Measurements from ENCODE around the gene PALD1.

The PALD1 gene

GRCh38 chr10:70535001-70535400 lies 56.4 kb downstream of the PALD1 start:
- H3K27ac ChIP-seq: no peak overlapping the region
- H3K4me3 ChIP-seq (ENCODE audit: low read depth, low read length): no peak overlapping the region
- in situ Hi-C loops (cut with HindIII; ENCODE audit: low pct_ligation_motif_present, low sequenced_read_pairs): no loop called here
- DNase-seq: no peak
- H3K36me3 ChIP-seq (replicated peaks): no peaks in the 10 kb centered on the region
- TF ChIP-seq CTCF (IDR thresholded peaks at IDR 0.05; ENCODE audit: low read depth, low read length, missing control alignments): no peak
- no peaks in the 10 kb centered on the region for H3K27me3 ChIP-seq (replicated peaks)

GRCh38 chr10:70535451-70535850 lies 56.9 kb downstream of the PALD1 start:
- TF ChIP-seq CTCF (IDR thresholded peaks at IDR 0.05; ENCODE audit: low read depth, low read length, missing control alignments): no peak
- no peaks in the 10 kb centered on the region for H3K36me3 ChIP-seq (replicated peaks)

GRCh38 chr10:70536196-70536861 lies 57.8 kb downstream of the PALD1 start:
- no peak for DNase-seq

More at GRCh38 chr10:70535451-70535850, 56.9 kb downstream of the PALD1 start:
- Histone ChIP-seq H3K4me3 (ENCODE audit: low read depth, low read length) (no peak overlapping the region), H3K27ac (no peak overlapping the region), H3K27me3 (replicated peaks) (no peaks in the 10 kb centered on the region)
- in situ Hi-C loops (cut with HindIII; ENCODE audit: low pct_ligation_motif_present, low sequenced_read_pairs): no loop called here
- no peak for DNase-seq

GRCh38 chr10:70537398-70538194 lies 59.0 kb downstream of the PALD1 start:
- DNase-seq: no peak
- TF ChIP-seq CTCF (IDR thresholded peaks at IDR 0.05; ENCODE audit: low read depth, low read length, missing control alignments): peak; percentile 73

More at GRCh38 chr10:70536196-70536861, 57.8 kb downstream of the PALD1 start:
- Histone ChIP-seq H3K27me3 (replicated peaks) (no peaks in the 10 kb centered on the region), H3K27ac (no peak overlapping the region), H3K36me3 (replicated peaks) (no peaks in the 10 kb centered on the region), H3K4me3 (ENCODE audit: low read depth, low read length) (no peak overlapping the region)
- TF ChIP-seq CTCF (IDR thresholded peaks at IDR 0.05; ENCODE audit: low read depth, low read length, missing control alignments): no peak
- in situ Hi-C loops (cut with HindIII; ENCODE audit: low pct_ligation_motif_present, low sequenced_read_pairs): no loop called here

GRCh38 chr10:70538195-70538520 lies 59.6 kb downstream of the PALD1 start:
- Histone ChIP-seq H3K4me3 (ENCODE audit: low read depth, low read length) (no peak overlapping the region), H3K36me3 (replicated peaks) (no peaks in the 10 kb centered on the region), H3K27me3 (replicated peaks) (no peaks in the 10 kb centered on the region), H3K27ac (no peak overlapping the region)
- no peak for TF ChIP-seq CTCF (IDR thresholded peaks at IDR 0.05; ENCODE audit: low read depth, low read length, missing control alignments)
- no peak for DNase-seq
- in situ Hi-C loops (cut with HindIII; ENCODE audit: low pct_ligation_motif_present, low sequenced_read_pairs): no loop called here

More at GRCh38 chr10:70537398-70538194, 59.0 kb downstream of the PALD1 start:
- no peak overlapping the region for H3K27ac ChIP-seq
- in situ Hi-C loops (cut with HindIII; ENCODE audit: low pct_ligation_motif_present, low sequenced_read_pairs): no loop called here
- H3K36me3 ChIP-seq (replicated peaks): no peaks in the 10 kb centered on the region
- no peak overlapping the region for H3K4me3 ChIP-seq (ENCODE audit: low read depth, low read length)
- no peaks in the 10 kb centered on the region for H3K27me3 ChIP-seq (replicated peaks)

Data from brain microvascular endothelial cell (primary cell).